SJSA1 (cell line): ENCODE results near the gene PDE9A. TPM values are rescaled to one million over a fixed set of nuclear protein-coding genes. Genes with fewer than 3 reads are reported as not detected.
A peak's percentile ranks its signal among the peaks of the same experiment; 100 is the strongest.

Experiments used
- DNase-seq, 2 experiments: peaks; one replicate each; pipeline ENCODE4 v3.0.0-alpha.2; 2015 to 2020; ENCODE audit warnings: low spot score in 2 of 2, low read depth in 1 of 2
- H3K27ac ChIP-seq: fragments of 250-450 bp; sonication (Bioruptor Pico); 2 replicates; pipeline ENCODE4 v1.5.1; 2020; ENCODE audit warnings: mild to moderate bottlenecking, moderate library complexity
- H3K27me3 ChIP-seq: fragments of 250-450 bp; sonication (Bioruptor Pico); replicated peaks from 2 replicates; pipeline ENCODE4 v1.5.1; 2020; ENCODE audit warnings: mild to moderate bottlenecking, moderate library complexity
- H3K36me3 ChIP-seq: fragments of 250-450 bp; sonication (Bioruptor Pico); 2 replicates; pipeline ENCODE4 v1.5.1; 2020; ENCODE audit warnings: mild to moderate bottlenecking
- H3K4me1 ChIP-seq: fragments of 250-450 bp; sonication (Bioruptor Pico); replicated peaks from 2 replicates; pipeline ENCODE4 v1.6.1; 2021; ENCODE audit warnings: mild to moderate bottlenecking
- H3K4me3 ChIP-seq: fragments of 250-450 bp; sonication (Bioruptor Pico); 2 replicates; pipeline ENCODE4 v1.5.1; 2020; ENCODE audit warnings: mild to moderate bottlenecking
- H3K9me3 ChIP-seq: fragments of 250-450 bp; sonication (Bioruptor Pico); replicated peaks from 2 replicates; pipeline ENCODE4 v1.5.1; 2020; ENCODE audit warnings: mild to moderate bottlenecking
- total RNA-seq: library from RNA; depleted of rRNA; stranded (reverse); fragments of >200 nt; shearing (Covaris generic); gene quantifications from 2 replicates; pipeline ENCODE4 v1.2.3, GENCODE V29; 2014

Gene PDE9A
- total RNA-seq, 1 experiment from 2014 or later: 10.3 TPM

DNA sequence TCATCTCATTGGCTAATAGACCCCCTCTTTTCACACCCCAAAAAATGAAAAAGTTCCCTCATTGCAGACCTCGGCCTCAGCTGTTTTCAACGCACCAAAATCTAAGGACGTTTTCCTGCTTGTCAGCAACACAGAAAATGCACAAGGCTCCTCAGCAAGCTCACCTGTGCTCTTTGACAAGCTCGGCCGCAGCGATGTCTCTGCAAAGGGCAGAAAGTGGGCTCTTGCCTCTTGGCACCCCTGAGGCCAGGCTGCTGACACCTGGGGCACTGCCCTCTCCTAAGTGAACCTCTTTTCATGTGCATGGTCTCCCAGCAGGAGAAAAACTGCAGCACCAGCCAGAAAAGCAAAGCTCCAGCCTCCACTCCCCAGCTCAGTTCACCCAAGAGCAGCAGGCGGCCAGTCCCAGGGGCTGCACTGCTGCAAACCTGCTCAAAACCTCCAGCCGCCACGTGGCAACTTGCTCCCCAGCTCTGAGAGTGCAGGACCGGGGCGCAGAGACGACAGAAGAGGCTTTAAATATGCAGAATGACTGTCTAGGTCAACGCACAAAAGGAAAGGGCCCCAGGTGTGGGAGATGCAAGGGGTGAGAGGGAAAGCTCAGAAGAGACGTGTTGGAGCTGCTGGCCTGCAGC is 101.7 kb downstream of the PDE9A start:
- H3K4me3 ChIP-seq: no peak overlapping the region
- H3K27me3 ChIP-seq: no peaks in the 10 kb centered on the region
- H3K27ac ChIP-seq: no peak overlapping the region
- H3K4me1 ChIP-seq: no peaks in the 10 kb centered on the region
- no peaks in the 10 kb centered on the region for H3K9me3 ChIP-seq
- no peaks in the 10 kb centered on the region; the same call in 1 of the 2 replicates for H3K36me3 ChIP-seq
- no peak for DNase-seq

DNA sequence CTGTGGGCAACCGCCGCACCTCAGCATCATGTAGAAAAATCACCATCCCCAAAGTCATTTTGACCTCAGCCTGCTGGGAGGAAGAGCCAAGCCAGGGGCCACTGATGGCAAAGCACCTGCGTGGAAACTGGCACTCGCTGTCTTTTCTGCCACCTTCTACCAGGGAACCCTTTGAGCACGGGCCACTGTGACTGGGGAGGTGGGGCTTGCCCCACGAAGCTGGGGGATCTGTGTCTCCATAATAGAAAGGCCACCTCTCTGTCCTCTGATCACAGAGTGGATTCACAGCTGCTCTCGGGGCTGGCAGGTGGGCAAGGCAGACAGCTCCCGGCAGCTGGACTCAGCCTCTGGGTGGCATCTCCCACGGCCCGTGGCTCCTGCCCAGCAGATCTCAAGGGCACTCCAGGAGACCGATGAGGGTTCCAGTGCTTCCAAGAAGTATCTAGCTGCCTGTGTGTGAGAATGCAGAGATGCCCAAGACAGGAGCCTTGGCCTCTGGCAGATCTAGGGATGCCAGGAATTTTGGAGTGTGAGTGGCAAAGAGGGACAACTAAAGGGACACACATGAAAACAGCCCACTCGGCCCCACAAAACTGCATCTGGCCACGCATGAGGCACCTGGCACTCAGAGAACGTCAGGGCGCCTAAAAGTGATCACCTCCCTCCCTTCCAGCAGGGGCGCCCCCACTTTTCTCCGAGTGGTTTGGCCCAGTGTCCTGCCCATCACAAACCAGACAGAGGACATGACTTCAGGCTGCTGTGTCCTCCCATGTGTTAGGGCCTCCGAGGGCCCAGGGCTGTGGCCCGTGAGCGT is 102.6 kb downstream of the PDE9A start:
- no peaks in the 10 kb centered on the region for H3K9me3 ChIP-seq
- no peaks in the 10 kb centered on the region; the same call in 1 of the 2 replicates for H3K36me3 ChIP-seq
- no peak for DNase-seq
- H3K4me3 ChIP-seq: no peak overlapping the region
- no peak overlapping the region for H3K27ac ChIP-seq
- H3K4me1 ChIP-seq: no peaks in the 10 kb centered on the region
- no peaks in the 10 kb centered on the region for H3K27me3 ChIP-seq

DNA sequence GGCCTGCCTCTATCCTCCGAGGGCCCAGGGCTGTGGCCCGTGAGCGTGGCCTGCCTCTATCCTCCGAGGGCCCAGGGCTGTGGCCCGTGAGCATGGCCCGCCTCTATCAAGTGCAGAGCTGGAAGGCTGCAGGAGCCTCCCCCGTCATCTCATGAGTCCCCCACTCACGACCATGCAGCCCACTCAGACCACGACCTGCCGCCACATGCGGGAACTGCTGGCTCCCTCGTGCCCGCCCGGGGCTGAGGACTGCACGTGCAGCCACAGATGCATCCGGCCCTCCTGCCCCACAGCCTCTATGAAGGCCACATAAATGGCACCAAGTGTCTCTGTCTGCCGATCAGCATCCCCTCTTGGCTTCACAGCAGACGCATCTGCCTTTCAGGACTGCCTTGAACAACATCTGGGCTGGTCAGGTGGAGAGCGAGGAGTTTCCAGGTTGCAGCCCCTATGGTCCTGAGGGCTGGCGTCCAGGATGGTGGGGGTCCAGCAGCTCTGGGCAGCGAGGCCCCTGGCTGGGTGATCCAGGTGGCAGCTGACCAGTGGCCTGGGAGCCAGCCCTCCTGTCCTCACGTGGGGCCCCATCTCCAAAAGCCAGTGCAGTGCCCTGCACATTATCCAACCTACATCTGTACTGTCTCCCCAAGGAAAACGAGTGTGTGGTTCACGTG is 103.3 kb downstream of the PDE9A start:
- Histone ChIP-seq H3K4me3 (no peak overlapping the region), H3K27me3 (no peaks in the 10 kb centered on the region), H3K36me3 (no peaks in the 10 kb centered on the region; the same call in 1 of the 2 replicates), H3K9me3 (no peaks in the 10 kb centered on the region), H3K4me1 (no peaks in the 10 kb centered on the region), H3K27ac (no peak overlapping the region)
- no peak for DNase-seq

DNA sequence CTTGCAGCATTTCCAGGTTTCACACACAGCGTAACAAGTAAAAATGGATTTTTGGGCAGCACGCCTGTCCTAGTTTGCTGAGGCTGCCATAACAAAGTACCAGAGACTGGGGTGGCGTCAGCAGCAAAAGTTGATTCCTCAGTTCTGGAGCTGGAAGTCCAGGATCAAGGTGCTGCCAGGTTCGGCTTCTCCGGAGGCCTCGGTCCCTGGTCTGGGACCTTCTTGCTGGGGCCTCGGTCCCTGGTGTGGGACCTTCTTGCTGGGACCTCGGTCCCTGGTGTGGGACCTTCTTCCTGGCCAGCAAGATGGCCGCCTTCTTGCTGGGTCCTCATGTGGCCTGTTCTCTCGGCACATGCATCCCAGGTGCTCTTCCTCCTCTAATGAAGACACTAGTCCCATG is 104.0 kb downstream of the PDE9A start:
- Histone ChIP-seq H3K27ac (no peak overlapping the region), H3K36me3 (no peaks in the 10 kb centered on the region; the same call in 1 of the 2 replicates), H3K9me3 (no peaks in the 10 kb centered on the region), H3K27me3 (no peaks in the 10 kb centered on the region), H3K4me3 (no peak overlapping the region), H3K4me1 (no peaks in the 10 kb centered on the region)
- DNase-seq: no peak

DNA sequence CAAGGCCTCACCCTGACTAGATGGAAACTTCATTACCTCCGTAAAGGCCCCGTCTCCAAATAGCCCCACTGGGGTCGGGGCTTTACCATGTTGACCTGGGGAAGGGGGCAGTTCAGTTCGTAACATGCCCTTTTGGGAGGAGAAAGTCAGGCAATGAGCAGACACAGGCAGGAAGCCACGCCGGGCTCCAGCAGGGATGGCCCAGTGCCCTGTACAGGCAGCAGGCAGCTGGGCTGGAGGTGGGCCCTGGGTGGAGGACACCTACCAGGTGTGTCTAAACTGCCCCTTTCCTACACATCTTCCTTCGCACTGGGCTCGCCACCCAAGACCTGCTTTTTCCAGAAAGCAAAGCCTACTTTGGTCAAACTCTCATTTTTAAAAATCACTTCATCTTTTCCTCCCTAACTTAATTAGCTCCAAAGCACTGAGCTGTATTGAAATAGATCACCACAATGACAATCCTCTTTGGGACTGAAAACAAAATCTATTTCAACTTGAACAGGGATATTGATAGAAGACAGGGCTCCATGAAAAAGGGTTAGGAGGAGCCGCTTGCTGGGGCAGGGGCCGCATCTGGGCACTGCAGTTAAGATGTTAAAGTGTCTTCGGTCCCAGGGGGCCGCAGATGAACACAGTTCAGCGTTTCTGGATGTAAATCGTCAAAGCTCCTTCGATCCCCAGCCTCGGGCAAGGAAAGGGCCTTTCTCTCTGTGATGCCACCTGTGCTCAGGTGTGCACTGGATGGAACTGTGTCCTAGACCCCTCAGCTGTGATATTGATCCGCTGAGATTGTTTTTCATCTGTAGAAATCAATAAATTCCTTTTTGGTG is 104.6 kb downstream of the PDE9A start:
- DNase-seq: no peak
- Histone ChIP-seq H3K4me3 (no peak overlapping the region), H3K36me3 (no peaks in the 10 kb centered on the region), H3K27me3 (no peaks in the 10 kb centered on the region; the same call in 1 of the 2 replicates), H3K4me1 (no peaks in the 10 kb centered on the region), H3K27ac (no peak overlapping the region), H3K9me3 (no peaks in the 10 kb centered on the region)

DNA sequence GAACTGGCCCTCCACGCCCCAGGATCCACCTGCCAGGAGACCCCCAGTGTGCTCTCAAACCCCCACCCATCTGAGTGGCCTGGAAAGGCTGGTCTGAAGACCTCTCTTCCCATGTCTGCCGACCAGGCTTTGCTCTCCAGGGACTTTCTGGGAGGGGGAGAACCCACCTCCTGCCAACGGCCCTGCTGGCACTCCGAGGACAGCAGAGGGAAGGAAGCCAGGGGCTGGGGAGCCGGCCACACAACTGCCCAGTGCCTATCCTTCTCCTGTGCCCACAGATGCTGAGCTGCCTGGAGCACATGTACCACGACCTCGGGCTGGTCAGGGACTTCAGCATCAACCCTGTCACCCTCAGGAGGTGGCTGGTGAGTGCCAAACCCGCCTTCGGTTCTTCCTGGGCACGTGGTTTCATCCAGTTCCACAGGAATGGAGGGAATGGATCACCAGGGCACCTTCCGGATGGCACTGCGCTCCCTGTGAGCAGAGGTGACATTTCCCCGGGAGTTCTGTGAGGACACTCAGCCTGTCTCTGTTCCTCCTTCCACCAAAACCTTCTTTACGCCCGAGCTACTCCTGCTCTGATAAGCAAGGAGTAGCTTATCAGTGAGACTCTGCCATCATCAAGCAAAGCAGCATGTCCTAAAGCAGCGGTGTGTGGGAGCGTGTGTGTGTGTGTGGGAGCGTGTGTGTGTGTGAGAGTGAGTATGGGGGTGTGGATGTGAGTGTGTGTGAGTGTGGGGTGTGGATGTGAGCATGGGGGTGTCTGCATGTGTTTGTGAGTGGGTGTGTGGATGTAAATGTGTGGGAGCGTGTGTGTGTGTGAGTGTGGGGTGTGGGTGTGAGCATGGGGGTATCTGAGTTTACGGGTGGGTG is 105.5 kb downstream of the PDE9A start:
- no peak for DNase-seq
- Histone ChIP-seq H3K9me3 (no peaks in the 10 kb centered on the region), H3K27me3 (no peaks in the 10 kb centered on the region; the same call in 1 of the 2 replicates), H3K27ac (no peak overlapping the region), H3K4me1 (no peaks in the 10 kb centered on the region), H3K36me3 (no peaks in the 10 kb centered on the region), H3K4me3 (no peak overlapping the region)

DNA sequence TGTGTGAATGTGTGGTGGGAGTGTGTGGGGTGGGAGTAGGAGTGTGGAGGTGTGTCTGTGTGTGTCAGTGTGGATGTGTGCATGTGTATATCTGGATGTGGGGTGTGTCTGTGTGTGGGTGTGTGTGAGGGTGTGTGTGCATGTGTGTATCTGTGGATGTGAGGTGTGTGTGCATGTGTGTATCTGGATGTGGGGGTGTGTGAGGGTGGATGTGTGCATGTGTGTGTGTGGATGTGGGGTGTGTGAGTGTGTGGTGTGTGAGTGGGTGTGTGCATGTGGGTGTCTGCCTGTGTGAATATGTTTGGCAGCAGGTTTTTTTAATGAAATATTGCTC is 106.1 kb downstream of the PDE9A start:
- no peaks in the 10 kb centered on the region; the same call in 1 of the 2 replicates for H3K27me3 ChIP-seq
- no peak for DNase-seq
- no peaks in the 10 kb centered on the region for H3K9me3 ChIP-seq
- H3K27ac ChIP-seq: no peak overlapping the region
- no peaks in the 10 kb centered on the region for H3K4me1 ChIP-seq
- no peaks in the 10 kb centered on the region for H3K36me3 ChIP-seq
- no peak overlapping the region for H3K4me3 ChIP-seq

DNA sequence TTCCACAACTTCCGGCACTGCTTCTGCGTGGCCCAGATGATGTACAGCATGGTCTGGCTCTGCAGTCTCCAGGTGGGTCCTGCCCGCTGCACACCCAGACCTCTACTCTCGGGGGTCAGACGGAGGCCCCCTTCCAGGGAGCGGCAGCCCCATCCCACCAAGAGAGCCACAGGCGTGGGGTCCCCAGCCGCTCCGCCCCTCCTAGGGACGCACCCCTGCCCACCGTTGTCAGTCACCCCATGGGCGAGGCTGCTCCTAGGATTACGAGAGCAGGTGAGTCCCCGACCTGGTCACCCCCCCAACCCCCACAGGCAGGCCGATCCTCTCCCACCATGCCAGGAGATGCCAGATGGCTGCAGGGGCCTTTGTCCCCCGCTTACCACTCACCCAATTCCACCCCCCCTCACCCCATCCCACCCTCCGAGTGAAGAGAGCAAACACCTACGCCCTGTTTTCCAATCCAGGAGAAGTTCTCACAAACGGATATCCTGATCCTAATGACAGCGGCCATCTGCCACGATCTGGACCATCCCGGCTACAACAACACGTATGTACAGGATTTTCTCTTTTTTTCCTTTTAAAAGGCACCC is 107.0 kb downstream of the PDE9A start:
- Histone ChIP-seq H3K4me3 (no peak overlapping the region), H3K27me3 (no peaks in the 10 kb centered on the region; the same call in 1 of the 2 replicates), H3K4me1 (no peaks in the 10 kb centered on the region), H3K9me3 (no peaks in the 10 kb centered on the region), H3K36me3 (no peaks in the 10 kb centered on the region; the same call in 1 of the 2 replicates), H3K27ac (no peak overlapping the region)
- DNase-seq: peak in 1 of 2 experiments; percentile 24

DNA sequence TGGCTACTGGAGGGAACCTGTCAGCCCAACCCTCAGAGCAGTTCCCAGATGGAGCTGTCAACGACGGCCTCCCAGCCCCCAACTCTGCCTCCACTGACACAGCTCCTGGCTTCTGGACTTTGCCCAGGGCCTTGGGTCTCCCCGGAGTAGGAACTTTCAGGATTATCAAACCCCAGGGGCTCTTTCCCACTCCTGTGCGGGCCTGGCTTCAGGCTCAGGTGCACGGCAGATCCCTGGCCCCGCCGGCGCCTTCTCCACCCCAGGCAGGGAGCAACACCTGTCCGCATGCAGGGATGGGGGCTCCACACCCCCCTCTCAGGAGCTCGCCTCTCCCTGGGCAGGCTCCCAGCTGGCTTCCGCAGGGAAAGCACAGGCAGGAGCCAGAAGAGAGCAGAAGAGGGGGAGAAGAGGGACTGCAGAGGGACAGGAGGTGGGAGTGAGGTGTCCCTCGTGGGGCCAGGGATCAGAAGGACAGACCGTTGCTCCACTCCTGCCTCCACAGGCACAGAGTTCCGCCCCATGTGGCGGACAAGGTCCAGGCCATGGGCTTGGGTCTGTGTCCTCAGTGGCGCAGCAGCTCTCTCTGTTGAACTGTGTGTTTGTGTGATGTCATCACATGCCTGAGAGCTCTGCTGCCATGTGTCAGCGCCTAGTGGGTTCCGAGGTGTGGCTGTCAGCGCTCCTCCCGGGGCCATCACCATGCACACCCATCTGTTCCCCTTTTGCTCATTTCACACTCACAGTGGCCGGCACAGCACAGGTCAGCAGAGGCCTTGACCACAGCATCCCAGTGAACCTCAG is 107.7 kb downstream of the PDE9A start:
- Histone ChIP-seq H3K27me3 (no peaks in the 10 kb centered on the region; the same call in 1 of the 2 replicates), H3K4me1 (no peaks in the 10 kb centered on the region), H3K4me3 (no peak overlapping the region), H3K27ac (no peak overlapping the region), H3K9me3 (no peaks in the 10 kb centered on the region), H3K36me3 (no peaks in the 10 kb centered on the region; the same call in 1 of the 2 replicates)
- DNase-seq: peak in 1 of 2 experiments; percentile 41

DNA sequence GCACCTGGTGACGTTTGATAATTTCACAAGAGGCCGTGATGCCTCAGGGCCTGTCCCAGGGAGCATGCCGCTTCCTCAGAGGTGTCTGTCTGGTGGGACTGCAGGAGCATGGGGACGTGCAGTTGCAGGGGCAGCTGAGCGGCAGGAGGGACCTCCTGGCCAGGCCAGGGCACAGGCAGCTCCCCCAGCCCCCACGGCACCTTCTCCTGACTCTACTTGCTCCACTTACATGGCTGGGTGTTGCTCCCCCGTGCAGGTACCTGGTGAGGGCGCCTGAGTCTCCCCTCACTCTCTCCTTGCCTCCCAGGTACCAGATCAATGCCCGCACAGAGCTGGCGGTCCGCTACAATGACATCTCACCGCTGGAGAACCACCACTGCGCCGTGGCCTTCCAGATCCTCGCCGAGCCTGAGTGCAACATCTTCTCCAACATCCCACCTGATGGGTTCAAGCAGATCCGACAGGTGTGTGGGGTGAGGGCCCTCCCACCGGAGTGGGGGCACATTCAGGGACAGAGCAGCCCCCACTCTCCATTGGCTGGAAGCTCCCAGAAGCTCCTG is 108.4 kb downstream of the PDE9A start:
- no peak for DNase-seq
- H3K9me3 ChIP-seq: no peaks in the 10 kb centered on the region
- no peaks in the 10 kb centered on the region; the same call in 1 of the 2 replicates for H3K36me3 ChIP-seq
- no peaks in the 10 kb centered on the region for H3K4me1 ChIP-seq
- H3K27ac ChIP-seq: no peak overlapping the region
- H3K27me3 ChIP-seq: no peaks in the 10 kb centered on the region; the same call in 1 of the 2 replicates
- H3K4me3 ChIP-seq: no peak overlapping the region

DNA sequence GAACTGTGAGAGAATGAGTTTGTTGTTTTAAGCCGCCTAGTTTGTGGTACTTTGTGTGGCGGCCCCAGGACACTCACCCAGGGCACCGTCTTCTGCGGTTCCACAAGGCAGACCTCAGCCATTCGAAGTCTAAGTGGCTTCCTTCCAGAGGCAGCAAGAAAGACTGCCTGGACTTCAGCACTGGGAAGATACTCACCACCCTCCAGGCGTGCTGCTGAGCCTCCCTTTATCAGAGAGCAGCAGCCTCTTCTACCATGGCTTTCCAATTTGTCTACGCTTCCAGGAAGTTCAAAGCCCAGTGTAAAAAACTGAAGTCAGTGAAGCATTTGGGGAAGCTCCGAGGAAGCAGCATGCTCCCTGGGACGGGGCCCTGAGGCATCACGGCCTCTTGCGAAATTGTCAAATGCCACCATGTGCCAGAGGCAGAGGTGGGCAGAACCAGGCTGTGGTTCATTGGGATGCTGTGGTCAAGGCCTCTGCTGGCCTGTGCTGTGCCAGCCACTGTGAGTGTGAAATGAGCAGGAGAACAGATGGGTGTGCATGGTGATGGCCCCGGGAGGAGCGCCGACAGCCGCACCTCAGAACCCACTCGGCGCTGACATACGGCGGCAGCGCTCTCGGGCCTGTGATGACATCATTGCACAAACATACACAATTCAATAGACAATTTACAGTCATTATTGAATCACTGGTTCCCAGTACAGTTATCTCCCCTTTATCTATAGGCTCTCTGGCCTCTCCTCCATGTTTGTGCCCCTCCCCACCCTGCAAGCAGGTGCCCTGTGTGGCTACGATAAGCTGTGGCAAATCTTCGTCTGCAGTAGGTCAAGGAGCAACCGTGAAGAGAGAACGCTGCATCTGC is 110.4 kb downstream of the PDE9A start:
- no peaks in the 10 kb centered on the region for H3K9me3 ChIP-seq
- no peak overlapping the region for H3K27ac ChIP-seq
- no peaks in the 10 kb centered on the region; the same call in 1 of the 2 replicates for H3K36me3 ChIP-seq

More for the DNA sequence above, 110.4 kb downstream of the PDE9A start:
- Histone ChIP-seq H3K4me1 (no peaks in the 10 kb centered on the region), H3K27me3 (no peaks in the 10 kb centered on the region; the same call in 1 of the 2 replicates), H3K4me3 (no peak overlapping the region)
- DNase-seq: peak in 1 of 2 experiments; percentile 30
